Measurements from ENCODE around the gene PRODH2.

The PRODH2 gene

DNA sequence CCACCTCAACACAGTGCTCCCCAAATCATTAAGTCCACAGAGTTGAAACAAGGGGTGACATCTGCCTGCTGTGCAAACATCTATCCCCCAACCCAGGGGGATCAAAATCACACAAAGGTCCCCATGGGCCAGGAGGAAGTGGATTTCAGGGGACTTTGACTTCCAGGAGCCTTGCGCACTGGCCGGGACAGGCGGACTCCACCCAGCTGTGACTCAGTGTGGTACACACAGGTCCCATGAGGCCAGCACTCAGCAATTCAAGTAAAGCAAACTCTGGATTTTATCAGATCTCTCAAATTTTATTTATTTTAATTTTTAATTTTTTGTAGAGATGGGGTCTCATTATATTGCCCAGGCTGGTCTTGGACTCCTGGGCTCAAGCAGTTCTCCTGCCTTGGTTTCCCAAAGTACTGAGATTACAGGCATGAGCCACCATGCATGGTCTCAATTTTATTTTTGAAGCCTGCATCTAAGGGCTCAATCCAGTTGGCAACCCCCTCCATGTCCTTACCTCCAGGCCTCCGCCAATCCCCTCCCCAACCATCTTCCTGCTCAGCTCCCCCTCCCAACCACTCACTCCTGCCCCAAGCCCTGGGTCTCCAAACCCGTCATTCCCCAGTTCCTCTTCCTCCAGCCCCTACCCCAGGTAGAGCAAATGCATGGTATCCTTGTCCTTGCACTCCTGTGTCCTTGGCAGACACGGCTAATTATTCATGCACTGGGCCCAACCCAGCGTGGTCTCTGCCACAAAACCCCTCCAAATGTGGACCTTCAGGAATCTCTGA, 19.1 kb downstream of the PRODH2 start:
- no peak for DNase-seq
- no peak overlapping the region for H3K4me3 Mint-ChIP-seq
- no peak overlapping the region for H3K27ac Mint-ChIP-seq
- no peaks in the 10 kb centered on the region for H3K9me3 Mint-ChIP-seq
- ATAC-seq = no peak
- no peaks in the 10 kb centered on the region for H3K36me3 Mint-ChIP-seq (ENCODE audit: low read depth)
- no peaks in the 10 kb centered on the region for H3K4me1 Mint-ChIP-seq
- H3K27me3 Mint-ChIP-seq = peaks cover 32% of the 10 kb centered on the region

DNA sequence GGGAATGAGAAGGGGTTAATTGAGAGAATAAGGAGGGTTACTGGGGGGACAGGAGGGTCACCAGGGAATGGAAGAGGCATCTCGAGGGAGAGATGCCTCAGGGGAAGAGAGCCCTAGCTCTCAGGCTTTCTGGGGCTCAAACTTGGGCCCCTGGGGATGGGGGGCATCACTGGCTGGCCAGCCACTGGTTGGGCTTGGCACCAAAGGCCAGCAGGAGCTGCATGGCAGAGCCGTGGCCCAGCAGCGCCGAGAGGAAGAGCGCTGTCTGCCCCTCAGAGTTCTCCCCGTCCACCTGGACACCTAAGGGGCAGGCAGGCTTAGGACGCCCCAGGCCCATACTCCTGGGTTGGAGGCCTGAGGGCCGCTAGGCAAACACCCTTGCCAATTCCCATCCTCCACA, 19.8 kb downstream of the PRODH2 start:
- ATAC-seq (no peak), DNase-seq (no peak)
- Mint-ChIP-seq H3K9me3 (no peaks in the 10 kb centered on the region), H3K27me3 (peaks cover 28% of the 10 kb centered on the region), H3K27ac (no peak overlapping the region), H3K4me3 (no peak overlapping the region), H3K36me3 (ENCODE audit: low read depth) (no peaks in the 10 kb centered on the region), H3K4me1 (no peaks in the 10 kb centered on the region)

- Mint-ChIP-seq H3K4me3 (no peak overlapping the region), H3K9me3 (no peaks in the 10 kb centered on the region), H3K27ac (no peak overlapping the region), H3K36me3 (ENCODE audit: low read depth) (no peaks in the 10 kb centered on the region), H3K4me1 (no peaks in the 10 kb centered on the region), H3K27me3 (peaks cover 22% of the 10 kb centered on the region)
- DNase-seq = no peak
- no peak for ATAC-seq
These were observed 20.3 kb downstream of the PRODH2 start for GRCh38 chr19:35792312-35792711.

DNA sequence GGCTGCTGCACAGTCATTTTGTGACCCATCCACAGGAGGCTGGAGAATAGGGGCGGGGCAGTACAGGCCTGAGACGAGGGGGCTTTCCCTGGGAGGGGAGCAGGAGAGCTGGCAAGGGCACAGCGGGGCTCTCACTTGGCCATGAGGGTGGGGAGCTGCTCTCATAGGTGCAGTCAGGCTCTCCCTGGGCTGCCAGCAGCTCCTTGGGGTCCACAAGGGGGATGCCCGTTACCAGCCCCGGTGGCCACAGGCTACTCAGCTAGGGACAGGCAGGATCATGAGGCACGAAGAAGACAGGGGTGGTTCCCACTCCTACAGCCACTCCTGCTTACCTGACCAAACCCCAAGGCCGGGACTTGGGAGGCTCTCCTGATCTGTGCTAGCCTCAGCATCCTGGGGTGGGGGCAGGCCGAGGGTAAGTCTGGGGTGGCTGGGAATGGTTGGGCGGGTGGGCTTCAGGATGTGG, 20.8 kb downstream of the PRODH2 start:
- Mint-ChIP-seq H3K4me3 (no peak overlapping the region), H3K27me3 (peaks cover 18% of the 10 kb centered on the region), H3K4me1 (no peaks in the 10 kb centered on the region), H3K27ac (no peak overlapping the region), H3K9me3 (no peaks in the 10 kb centered on the region), H3K36me3 (ENCODE audit: low read depth) (no peaks in the 10 kb centered on the region)
- DNase-seq = no peak
- ATAC-seq = no peak

GRCh38 chr19:35790981-35791813, 21.4 kb downstream of the PRODH2 start:
- DNase-seq = peak; percentile 16
- H3K9me3 Mint-ChIP-seq = no peaks in the 10 kb centered on the region
- no peak overlapping the region for H3K27ac Mint-ChIP-seq
- ATAC-seq = peak; percentile 30
- peaks cover 12% of the 10 kb centered on the region for H3K27me3 Mint-ChIP-seq
- H3K4me1 Mint-ChIP-seq = no peaks in the 10 kb centered on the region
- H3K4me3 Mint-ChIP-seq = no peak overlapping the region
- no peaks in the 10 kb centered on the region for H3K36me3 Mint-ChIP-seq (ENCODE audit: low read depth)

DNA sequence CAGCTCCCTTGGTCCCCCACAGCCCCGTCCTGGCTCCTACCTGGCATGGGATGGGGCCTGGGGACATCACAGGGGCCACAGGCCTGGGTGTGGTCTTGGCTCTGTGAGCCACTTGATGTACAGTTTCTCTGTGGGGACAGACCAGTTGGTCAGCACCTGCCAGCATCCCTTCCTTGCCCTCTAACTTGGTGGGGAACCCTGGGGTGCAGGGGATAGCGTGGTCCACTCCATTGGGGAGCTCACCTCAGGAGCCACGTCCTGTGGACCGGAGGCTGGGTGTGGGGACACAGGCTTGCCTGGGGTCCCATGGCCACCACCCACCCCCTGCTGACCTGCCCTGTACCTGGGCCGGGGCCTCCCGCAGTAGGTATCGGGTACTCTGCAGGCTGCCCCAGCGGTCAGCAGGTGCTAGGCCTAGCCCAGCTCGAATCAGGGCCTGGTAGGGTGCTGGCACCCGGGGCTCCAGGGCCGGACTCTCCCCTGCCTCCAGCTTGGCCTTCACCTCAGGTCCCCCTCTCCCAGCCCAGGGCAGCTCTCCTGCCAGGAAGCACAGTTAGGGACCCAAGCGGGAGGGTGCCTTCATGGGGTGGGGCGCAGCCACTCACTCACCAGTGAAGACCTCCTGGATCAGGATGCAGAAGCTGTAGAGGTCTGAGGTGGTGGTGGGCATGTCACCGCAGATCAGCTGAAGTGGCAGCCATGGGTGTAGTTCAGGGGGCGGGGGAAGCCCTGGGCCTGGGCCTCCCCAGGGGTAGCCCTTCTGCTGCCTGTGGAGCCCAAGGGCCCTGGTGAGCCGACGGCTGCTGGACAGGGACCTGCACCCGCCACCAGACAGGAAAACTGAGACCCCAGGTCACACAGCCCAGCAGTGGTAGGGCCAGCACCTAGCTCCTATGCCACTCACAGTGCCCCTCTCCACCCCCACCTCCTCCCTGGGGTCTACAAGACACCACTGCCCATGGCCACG, 22.4 kb downstream of the PRODH2 start:
- Mint-ChIP-seq H3K36me3 (ENCODE audit: low read depth) (no peaks in the 10 kb centered on the region), H3K4me3 (no peak overlapping the region), H3K27me3 (peaks cover 5% of the 10 kb centered on the region), H3K4me1 (no peaks in the 10 kb centered on the region), H3K27ac (no peak overlapping the region), H3K9me3 (no peaks in the 10 kb centered on the region)
- ATAC-seq (no peak), DNase-seq (no peak)

GRCh38 chr19:35789195-35789977, 23.3 kb downstream of the PRODH2 start:
- DNase-seq (no peak), ATAC-seq (no peak)
- Mint-ChIP-seq H3K27me3 (peaks cover 4% of the 10 kb centered on the region), H3K36me3 (ENCODE audit: low read depth) (no peaks in the 10 kb centered on the region), H3K27ac (no peak overlapping the region), H3K4me1 (no peaks in the 10 kb centered on the region), H3K4me3 (no peak overlapping the region), H3K9me3 (no peaks in the 10 kb centered on the region)

DNA sequence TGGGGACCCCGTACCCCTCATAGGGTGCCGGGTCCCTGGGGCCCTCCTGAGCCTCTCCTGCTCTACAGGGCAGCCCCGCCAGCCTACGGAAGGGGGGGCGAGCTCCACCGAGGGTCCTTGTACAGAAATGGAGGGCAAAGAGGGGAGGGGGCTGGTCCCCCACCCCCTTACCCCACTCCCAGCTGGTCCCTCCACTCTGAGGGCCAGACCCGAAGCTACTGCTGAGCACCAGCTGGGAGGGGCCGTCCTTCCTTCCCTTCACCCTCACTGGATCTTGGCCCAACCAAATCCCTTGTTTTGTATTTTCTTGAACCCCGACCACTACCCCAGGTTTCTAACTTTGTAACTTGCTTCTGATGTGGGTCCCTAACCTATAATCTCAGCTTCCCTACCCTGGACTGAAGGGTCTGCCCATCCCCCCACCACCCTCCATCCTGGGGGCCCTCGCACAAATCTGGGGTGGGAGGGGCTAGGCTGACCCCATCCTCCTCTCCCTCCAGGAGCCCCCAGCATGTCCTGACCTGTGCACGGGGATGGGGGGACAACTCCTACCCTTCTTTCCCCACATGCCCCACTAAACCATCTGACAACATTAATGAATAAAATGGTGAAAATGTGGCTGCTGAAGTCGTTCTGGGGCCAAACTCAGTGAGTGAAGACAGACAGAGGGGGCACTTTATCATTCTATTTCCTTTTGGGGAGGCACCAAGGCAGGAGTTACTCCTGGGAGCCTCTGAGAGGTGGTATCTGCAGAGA, 24.3 kb downstream of the PRODH2 start:
- DNase-seq (no peak), ATAC-seq (no peak)
- Mint-ChIP-seq H3K4me3 (no peak overlapping the region), H3K27me3 (no peaks in the 10 kb centered on the region), H3K27ac (no peak overlapping the region), H3K36me3 (ENCODE audit: low read depth) (no peaks in the 10 kb centered on the region), H3K9me3 (no peaks in the 10 kb centered on the region), H3K4me1 (no peaks in the 10 kb centered on the region)

GRCh38 chr19:35787227-35787799, 25.3 kb downstream of the PRODH2 start:
- Mint-ChIP-seq H3K4me1 (no peaks in the 10 kb centered on the region), H3K4me3 (no peak overlapping the region), H3K9me3 (no peaks in the 10 kb centered on the region), H3K27me3 (no peaks in the 10 kb centered on the region), H3K36me3 (ENCODE audit: low read depth) (no peaks in the 10 kb centered on the region), H3K27ac (no peak overlapping the region)
- ATAC-seq (no peak), DNase-seq (no peak)

- no peak for DNase-seq
- H3K27me3 Mint-ChIP-seq = no peaks in the 10 kb centered on the region
- H3K4me1 Mint-ChIP-seq = no peaks in the 10 kb centered on the region
- ATAC-seq = no peak
- no peak overlapping the region for H3K4me3 Mint-ChIP-seq
- no peak overlapping the region for H3K27ac Mint-ChIP-seq
- H3K36me3 Mint-ChIP-seq (ENCODE audit: low read depth) = no peaks in the 10 kb centered on the region
- no peaks in the 10 kb centered on the region for H3K9me3 Mint-ChIP-seq
These were observed 26.1 kb downstream of the PRODH2 start for GRCh38 chr19:35786299-35787160.

DNA sequence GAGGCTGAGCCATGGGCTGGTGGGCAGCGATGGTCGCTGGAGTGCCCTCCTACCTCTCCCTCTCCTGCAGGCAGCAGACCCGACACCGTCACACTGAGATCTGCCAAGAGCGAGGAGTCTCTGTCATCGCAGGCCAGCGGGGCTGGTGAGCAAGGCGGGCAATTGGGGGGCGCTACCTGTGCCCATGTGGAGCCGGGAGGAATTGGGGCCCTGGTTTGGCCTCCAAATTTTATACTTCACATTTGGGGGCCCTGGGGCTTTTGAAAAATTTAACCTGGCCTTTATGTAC, 27.4 kb downstream of the PRODH2 start:
- Mint-ChIP-seq H3K4me3 (no peak overlapping the region), H3K27me3 (no peaks in the 10 kb centered on the region), H3K9me3 (no peaks in the 10 kb centered on the region), H3K4me1 (no peaks in the 10 kb centered on the region), H3K36me3 (ENCODE audit: low read depth) (no peaks in the 10 kb centered on the region), H3K27ac (no peak overlapping the region)
- no peak for ATAC-seq
- no peak for DNase-seq

DNA sequence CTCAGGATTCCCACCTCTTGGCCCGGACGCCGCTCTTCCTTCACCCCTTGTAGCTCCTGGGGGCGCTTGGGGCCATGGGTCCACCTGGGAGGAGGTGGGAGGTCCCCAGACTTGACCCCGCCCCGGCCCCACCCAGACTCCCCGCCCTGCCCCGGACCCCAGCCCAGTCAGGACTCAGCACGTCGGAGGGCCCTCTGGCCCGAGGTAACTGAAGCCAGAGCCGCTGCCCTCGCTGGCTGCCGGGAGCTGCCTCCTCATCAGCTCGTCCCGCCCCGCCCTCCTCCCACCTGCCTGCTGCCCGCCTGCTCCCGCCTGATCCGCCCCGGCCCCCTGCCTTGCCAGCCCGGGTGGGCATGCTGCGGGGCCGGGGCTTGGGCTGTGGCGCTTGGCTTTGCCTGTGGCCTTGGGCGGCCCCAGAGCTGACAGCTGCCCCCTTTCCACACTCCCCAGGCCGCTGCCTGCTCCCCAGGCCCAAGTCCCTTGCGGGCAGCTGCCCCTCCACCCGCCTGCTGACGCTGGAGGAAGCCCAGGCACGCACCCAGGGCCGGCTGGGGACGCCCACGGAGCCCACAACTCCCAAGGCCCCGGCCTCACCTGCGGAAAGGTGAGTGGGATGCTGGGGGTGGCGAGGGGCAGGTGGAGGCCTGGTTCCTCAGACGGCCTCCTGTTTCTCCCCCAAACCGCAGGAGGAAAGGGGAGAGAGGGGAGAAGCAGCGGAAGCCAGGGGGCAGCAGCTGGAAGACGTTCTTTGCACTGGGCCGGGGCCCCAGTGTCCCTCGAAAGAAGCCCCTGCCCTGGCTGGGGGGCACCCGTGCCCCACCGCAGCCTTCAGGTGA, 27.9 kb downstream of the PRODH2 start:
- Mint-ChIP-seq H3K36me3 (ENCODE audit: low read depth) (no peaks in the 10 kb centered on the region), H3K4me1 (no peaks in the 10 kb centered on the region), H3K27ac (no peak overlapping the region), H3K9me3 (no peaks in the 10 kb centered on the region), H3K4me3 (no peak overlapping the region), H3K27me3 (no peaks in the 10 kb centered on the region)
- no peak for ATAC-seq
- DNase-seq = no peak

Measured in activated naive CD8-positive, alpha-beta T cell treated with anti-CD3 and anti-CD28 coated beads, Interleukin-2, amount 50 U/mL, for 24 hours (primary cell).